COR-L47 (cell line): ENCODE measurements around the gene TENT4A.
"Not testable (repeated sequence)": the region's sequence is repeated elsewhere in the genome, so short reads cannot be mapped to it uniquely, and the experiment has no call there.

ENCODE experiments used
- DNase-seq: peaks from one replicate; lab custom pipeline; 2025; lab: John Stamatoyannopoulos, UW

The TENT4A gene

GRCh38 chr5:6713274-6714225 lies at the start of gene TENT4A:
TENT4A (plus strand) TSS chr5:6713432; CDS start chr5:6713984, 552 bp downstream.
- no peak for DNase-seq

- DNase-seq, result no peak
Observed at GRCh38 chr5:6666762-6667161, 46.5 kb upstream of the TENT4A start.

GRCh38 chr5:6667648-6668047 lies 45.6 kb upstream of the TENT4A start:
- no peak for DNase-seq

GRCh38 chr5:6668717-6669116 lies 44.5 kb upstream of the TENT4A start:
- not testable (repeated sequence) for DNase-seq

- no peak for DNase-seq
Observed at GRCh38 chr5:6673031-6673430, 40.2 kb upstream of the TENT4A start.

- no peak for DNase-seq
Observed at GRCh38 chr5:6673963-6674362, 39.3 kb upstream of the TENT4A start.

GRCh38 chr5:6674421-6674820 lies 38.8 kb upstream of the TENT4A start:
- no peak for DNase-seq

GRCh38 chr5:6674886-6675285 lies 38.3 kb upstream of the TENT4A start:
- no peak for DNase-seq

- no peak for DNase-seq
Observed at GRCh38 chr5:6675784-6676491, 37.3 kb upstream of the TENT4A start.

GRCh38 chr5:6676702-6677101 lies 36.5 kb upstream of the TENT4A start:
- DNase-seq, result no peak

- DNase-seq, result no peak
Observed at GRCh38 chr5:6678385-6678784, 34.8 kb upstream of the TENT4A start.

- no peak for DNase-seq
Observed at GRCh38 chr5:6680922-6681321, 32.3 kb upstream of the TENT4A start.

GRCh38 chr5:6681682-6682081 lies 31.6 kb upstream of the TENT4A start:
- DNase-seq, result no peak

- no peak for DNase-seq
Observed at GRCh38 chr5:6682239-6682638, 31.0 kb upstream of the TENT4A start.

- DNase-seq, result no peak
Observed at GRCh38 chr5:6683241-6683640, 30.0 kb upstream of the TENT4A start.

- DNase-seq, result no peak
Observed at GRCh38 chr5:6684075-6684474, 29.2 kb upstream of the TENT4A start.

GRCh38 chr5:6686501-6686900 lies 26.7 kb upstream of the TENT4A start:
- no peak for DNase-seq

- DNase-seq, result no peak
Observed at GRCh38 chr5:6686915-6687409, 26.3 kb upstream of the TENT4A start.

- DNase-seq, result no peak
Observed at GRCh38 chr5:6687505-6687904, 25.7 kb upstream of the TENT4A start.

- DNase-seq, result no peak
Observed at GRCh38 chr5:6692906-6693305, 20.3 kb upstream of the TENT4A start.

- no peak for DNase-seq
Observed at GRCh38 chr5:6698696-6699095, 14.5 kb upstream of the TENT4A start.

- no peak for DNase-seq
Observed at GRCh38 chr5:6699357-6699756, 13.9 kb upstream of the TENT4A start.

GRCh38 chr5:6700074-6700684 lies 13.1 kb upstream of the TENT4A start:
- DNase-seq, result no peak
